ENCODE data around the gene FXYD4.

Gene FXYD4

GRCh38 chr10:43398939-43399319 lies 27.5 kb downstream of the FXYD4 start:
- no peak for DNase-seq

GRCh38 chr10:43399320-43400310 lies 28.2 kb downstream of the FXYD4 start:
- DNase-seq = no peak

- no peak for DNase-seq
Measured at GRCh38 chr10:43401627-43402026, 30.2 kb downstream of the FXYD4 start.

- no peak for DNase-seq
Measured at GRCh38 chr10:43402176-43402575, 30.7 kb downstream of the FXYD4 start.

GRCh38 chr10:43402880-43403452 lies 31.5 kb downstream of the FXYD4 start:
- DNase-seq = no peak

- DNase-seq = no peak
Measured at GRCh38 chr10:43403911-43404703, 32.7 kb downstream of the FXYD4 start.

- DNase-seq = no peak
Measured at GRCh38 chr10:43404704-43405084, 33.3 kb downstream of the FXYD4 start.

- DNase-seq = no peak
Measured at GRCh38 chr10:43407148-43407575, 35.7 kb downstream of the FXYD4 start.

GRCh38 chr10:43407576-43408330 lies 36.3 kb downstream of the FXYD4 start:
- peak; percentile 55 for DNase-seq

GRCh38 chr10:43408331-43408709 lies 36.9 kb downstream of the FXYD4 start:
- DNase-seq = no peak

- DNase-seq = peak; percentile 91
Measured at GRCh38 chr10:43408710-43409384, 37.4 kb downstream of the FXYD4 start, which contains the start of gene HNRNPF. Gene HNRNPF, minus strand, starts transcription at chr10:43409186. Its CDS starts 21,302 bp downstream, at chr10:43387884.

GRCh38 chr10:43409385-43410109 lies 38.1 kb downstream of the FXYD4 start:
- no peak for DNase-seq

- DNase-seq = no peak
Measured at GRCh38 chr10:43410345-43410744, 38.9 kb downstream of the FXYD4 start.

GRCh38 chr10:43411536-43411935 lies 40.1 kb downstream of the FXYD4 start:
- DNase-seq = no peak

GRCh38 chr10:43415544-43415943 lies 44.1 kb downstream of the FXYD4 start:
- DNase-seq = no peak

GRCh38 chr10:43417950-43418768 lies 46.7 kb downstream of the FXYD4 start:
- no peak for DNase-seq

- no peak for DNase-seq
Measured at GRCh38 chr10:43419997-43420368, 48.5 kb downstream of the FXYD4 start.

- peak; percentile 54 for DNase-seq
Measured at GRCh38 chr10:43420369-43421200, 49.1 kb downstream of the FXYD4 start.

- DNase-seq = no peak
Measured at GRCh38 chr10:43421201-43421507, 49.7 kb downstream of the FXYD4 start.

GRCh38 chr10:43421519-43421918 lies 50.1 kb downstream of the FXYD4 start:
- no peak for DNase-seq
